Measurements from ENCODE around the gene DIP2C.

Gene DIP2C

DNA sequence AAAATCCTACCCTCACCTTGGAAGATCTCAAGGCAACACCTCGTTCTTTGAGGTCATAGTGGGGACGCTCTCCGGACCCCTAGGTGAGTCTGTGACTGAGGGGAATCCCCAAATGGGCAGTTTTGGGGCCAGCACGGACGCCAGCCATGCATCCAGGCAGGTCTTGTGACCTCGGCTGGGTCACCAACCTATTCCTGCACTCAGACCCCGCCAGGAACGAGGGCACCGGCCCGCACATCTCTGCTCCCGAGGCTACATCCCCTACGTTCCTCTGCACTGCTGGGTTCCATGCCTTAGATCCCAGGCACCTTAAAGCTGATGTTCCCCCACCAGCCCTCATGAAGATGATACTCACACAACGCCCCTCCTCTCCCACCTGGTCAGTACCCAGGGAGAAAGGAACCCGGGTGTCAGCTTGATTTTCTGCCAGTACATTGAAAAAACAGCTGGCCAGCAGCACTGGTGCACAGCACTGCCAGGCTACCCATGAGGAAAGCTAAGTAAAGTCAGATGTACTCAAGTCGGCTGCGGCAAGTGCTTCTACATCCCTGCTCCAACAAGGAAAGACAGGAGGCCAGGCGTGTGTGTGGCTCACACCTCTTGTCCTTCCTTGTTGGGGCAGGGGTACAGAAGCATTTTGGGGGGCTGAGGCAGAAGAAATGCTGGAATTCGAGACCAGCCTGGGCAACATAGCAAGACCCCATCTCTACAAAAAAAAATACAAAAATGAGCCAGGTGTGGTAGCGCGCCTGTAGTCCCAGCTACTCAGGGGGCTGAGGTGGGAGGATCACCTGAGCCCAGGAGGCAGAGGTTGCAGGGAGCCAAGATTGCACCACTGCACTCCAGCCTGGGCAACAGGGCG, 48.1 kb downstream of the DIP2C start:
- no peak for DNase-seq (ENCODE audit: low read depth)
- H3K4me3 ChIP-seq (ENCODE audit: low read depth, low read length): no peak overlapping the region
- TF ChIP-seq, protein P1, sequence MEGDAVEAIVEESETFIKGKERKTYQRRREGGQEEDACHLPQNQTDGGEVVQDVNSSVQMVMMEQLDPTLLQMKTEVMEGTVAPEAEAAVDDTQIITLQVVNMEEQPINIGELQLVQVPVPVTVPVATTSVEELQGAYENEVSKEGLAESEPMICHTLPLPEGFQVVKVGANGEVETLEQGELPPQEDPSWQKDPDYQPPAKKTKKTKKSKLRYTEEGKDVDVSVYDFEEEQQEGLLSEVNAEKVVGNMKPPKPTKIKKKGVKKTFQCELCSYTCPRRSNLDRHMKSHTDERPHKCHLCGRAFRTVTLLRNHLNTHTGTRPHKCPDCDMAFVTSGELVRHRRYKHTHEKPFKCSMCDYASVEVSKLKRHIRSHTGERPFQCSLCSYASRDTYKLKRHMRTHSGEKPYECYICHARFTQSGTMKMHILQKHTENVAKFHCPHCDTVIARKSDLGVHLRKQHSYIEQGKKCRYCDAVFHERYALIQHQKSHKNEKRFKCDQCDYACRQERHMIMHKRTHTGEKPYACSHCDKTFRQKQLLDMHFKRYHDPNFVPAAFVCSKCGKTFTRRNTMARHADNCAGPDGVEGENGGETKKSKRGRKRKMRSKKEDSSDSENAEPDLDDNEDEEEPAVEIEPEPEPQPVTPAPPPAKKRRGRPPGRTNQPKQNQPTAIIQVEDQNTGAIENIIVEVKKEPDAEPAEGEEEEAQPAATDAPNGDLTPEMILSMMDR (IDR thresholded peaks at IDR 0.05; ENCODE audit: control insufficient read depth, extremely low read depth, insufficient read depth): no peak

DNA sequence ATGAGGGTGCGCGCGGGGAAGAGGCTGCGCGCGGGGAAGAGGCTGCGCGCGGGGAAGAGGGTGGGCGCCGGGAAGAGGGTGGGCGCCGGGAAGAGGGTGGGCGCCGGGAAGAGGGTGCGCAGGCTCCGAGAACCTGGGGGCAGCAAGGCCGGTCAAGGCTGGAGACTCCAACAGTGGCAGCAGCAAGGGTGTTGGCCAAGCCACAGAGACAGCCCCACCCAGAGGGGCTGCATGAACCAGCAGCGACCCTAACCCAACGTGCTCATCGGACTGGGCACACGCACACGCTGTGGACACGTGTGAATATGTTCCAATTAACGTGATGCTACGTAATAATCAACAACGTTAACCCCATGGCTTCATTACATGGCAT, 48.8 kb downstream of the DIP2C start:
- H3K4me3 ChIP-seq (ENCODE audit: low read depth, low read length): no peak overlapping the region
- DNase-seq (ENCODE audit: low read depth): no peak
- TF ChIP-seq, protein P1 (IDR thresholded peaks at IDR 0.05; ENCODE audit: control insufficient read depth, extremely low read depth, insufficient read depth): no peak

DNA sequence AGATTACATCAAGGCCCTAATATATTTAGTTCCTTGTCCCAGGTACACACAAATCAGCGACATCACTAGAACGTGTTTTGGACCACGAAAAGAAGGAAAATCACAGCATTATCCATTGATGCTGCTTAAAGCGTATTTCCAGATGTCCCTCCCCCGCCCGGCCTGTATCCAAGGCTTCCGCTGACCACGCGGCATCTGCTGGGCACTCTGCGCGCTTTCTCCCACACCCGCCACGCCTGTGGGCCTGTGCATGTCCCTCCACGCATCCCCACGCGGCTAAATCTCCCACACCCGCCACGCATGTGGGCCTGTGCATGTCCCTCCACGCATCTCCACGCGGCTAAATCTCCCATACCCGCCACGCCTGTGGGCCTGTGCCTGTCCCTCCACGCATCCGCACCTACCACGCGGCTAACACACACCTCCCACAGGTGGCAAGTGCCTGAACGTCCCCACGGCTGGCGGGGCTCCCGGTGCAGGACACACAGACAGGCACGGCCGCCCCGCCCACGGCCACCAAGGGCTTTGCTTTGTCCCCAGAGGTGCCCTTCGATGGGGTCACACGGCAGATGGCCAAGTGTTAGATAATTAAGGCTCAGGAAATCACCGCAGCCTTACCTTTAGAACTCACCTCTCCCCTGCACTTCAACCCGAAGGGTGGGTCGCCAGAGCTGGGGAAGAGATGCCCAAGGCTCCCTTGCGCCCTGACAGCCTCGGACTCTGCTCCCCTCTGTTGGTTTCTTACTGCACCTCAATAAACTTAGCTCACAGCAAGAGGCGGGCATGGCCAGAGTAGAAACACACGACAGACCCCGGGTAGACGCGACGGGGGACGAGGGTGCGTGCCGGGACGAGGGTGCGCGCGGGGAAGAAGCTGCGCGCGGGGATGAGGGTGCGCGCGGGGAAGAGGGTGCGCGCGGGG, 49.5 kb downstream of the DIP2C start:
- no peak overlapping the region for H3K4me3 ChIP-seq (ENCODE audit: low read depth, low read length)
- DNase-seq (ENCODE audit: low read depth): no peak
- TF ChIP-seq, protein P1 (IDR thresholded peaks at IDR 0.05; ENCODE audit: control insufficient read depth, extremely low read depth, insufficient read depth): no peak

DNA sequence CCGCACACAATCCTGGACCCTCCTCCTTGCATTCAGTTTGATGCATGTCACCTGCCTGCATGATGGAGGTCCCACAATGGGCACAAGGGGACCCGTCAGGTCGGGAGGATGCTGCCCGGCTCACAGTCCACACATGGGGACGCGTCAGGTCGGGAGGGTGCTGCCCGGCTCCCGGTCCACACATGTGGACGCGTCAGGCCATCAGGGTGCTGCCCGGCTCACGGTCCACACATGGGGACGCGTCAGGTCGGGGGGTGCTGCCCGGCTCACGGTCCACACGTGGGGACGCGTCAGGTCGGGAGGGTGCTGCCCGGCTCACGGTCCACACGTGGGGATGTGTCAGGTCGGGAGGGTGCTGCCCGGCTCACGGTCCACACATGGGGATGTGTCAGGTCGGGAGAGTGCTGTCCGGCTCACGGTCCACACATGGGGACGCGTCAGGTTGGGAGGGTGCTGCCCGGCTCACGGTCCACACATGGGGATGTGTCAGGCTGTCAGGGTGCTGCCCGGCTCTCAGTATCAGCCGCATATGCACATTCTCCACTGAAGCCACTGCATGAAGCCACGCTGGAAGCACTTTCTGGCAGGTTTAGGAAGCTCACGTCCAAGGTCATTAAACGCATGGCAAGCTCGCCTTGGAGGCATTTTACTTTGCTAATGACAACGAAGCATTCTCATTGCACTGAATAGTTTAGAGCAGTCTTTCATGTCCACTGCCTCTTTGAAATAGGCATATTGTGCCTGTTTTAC, 50.3 kb downstream of the DIP2C start:
- DNase-seq (ENCODE audit: low read depth): no peak
- TF ChIP-seq, protein P1 (IDR thresholded peaks at IDR 0.05; ENCODE audit: control insufficient read depth, extremely low read depth, insufficient read depth): no peak
- no peak overlapping the region for H3K4me3 ChIP-seq (ENCODE audit: low read depth, low read length)

DNA sequence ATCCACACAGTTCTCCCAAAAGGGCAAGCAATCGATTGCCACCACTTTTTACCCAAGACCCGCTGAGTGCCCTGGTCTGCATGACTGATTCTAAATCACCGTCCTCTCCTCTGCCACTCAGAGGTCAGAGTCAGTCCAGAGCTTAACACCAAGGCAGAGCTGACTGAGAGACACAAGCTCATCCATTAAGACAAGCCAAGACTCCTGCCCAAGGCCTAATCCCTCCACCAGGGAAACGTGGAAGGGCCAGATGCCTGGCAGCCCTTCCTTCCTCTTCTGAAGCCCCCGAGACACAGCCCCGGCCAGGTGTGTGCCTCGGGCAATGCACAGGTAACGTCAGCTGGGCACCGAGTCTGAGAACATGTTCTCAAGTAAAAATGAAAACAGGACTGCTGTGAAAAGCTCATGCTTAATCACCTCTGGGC, 51.7 kb downstream of the DIP2C start:
- no peak overlapping the region for H3K4me3 ChIP-seq (ENCODE audit: low read depth, low read length)
- TF ChIP-seq, protein P1 (IDR thresholded peaks at IDR 0.05; ENCODE audit: control insufficient read depth, extremely low read depth, insufficient read depth): no peak
- no peak for DNase-seq (ENCODE audit: low read depth)

DNA sequence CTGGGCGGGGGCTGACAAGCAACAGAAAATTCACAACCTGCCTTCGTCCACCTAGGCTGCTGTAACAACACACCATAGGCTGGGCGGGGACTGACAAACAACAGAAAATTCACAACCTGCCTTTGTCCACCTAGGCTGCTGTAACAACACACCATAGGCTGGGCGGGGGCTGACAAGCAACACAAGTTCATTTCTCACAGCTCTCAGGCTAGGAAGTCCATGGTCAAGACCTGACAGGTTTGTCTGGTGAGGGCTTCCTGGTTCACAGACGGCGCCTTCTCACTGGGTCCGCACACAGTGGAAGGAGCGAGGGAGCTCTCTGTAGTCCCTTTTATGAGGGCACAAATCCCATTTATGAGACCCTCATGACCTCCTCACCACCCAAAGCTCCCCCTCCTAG, 52.2 kb downstream of the DIP2C start:
- DNase-seq (ENCODE audit: low read depth): no peak
- H3K4me3 ChIP-seq (ENCODE audit: low read depth, low read length): no peak overlapping the region
- TF ChIP-seq, protein P1 (IDR thresholded peaks at IDR 0.05; ENCODE audit: control insufficient read depth, extremely low read depth, insufficient read depth): no peak
